HCT116 (cell line): ENCODE data around the gene LYRM4.

Experiments used
- CEBPB ChIP-seq: IDR thresholded peaks from 2 replicates; pipeline ENCODE4 v1.6.1; 2012; ENCODE audit warnings: low read depth
- EZH2 ChIP-seq: fragments of 200-600 bp; sonication (generic); IDR thresholded peaks from 2 replicates; pipeline ENCODE4 v1.6.1; 2017; ENCODE audit warnings: antibody characterized with exemption, mixed run types
- EZH2phosphoT487 ChIP-seq: fragments of 200-600 bp; IDR thresholded peaks from 2 replicates; pipeline ENCODE4 v1.6.1; 2018; ENCODE audit warnings: antibody characterized with exemption, borderline replicate concordance
- JUND ChIP-seq: IDR thresholded peaks from 2 replicates; pipeline ENCODE4 v1.6.1; 2012
- POLR2A ChIP-seq: IDR thresholded peaks from 2 replicates; pipeline ENCODE4 v1.7.0; 2011; ENCODE audit warnings: borderline replicate concordance; ENCODE audit not compliant: insufficient read depth, insufficient read length; ENCODE audit errors: extremely low read depth
- POLR2AphosphoS5 ChIP-seq: IDR thresholded peaks from 2 replicates; pipeline ENCODE4 v1.6.1; 2011; ENCODE audit warnings: mild to moderate bottlenecking, low read depth, low read length, moderate library complexity
- RAD21 ChIP-seq: IDR thresholded peaks from 2 replicates; pipeline ENCODE4 v1.6.1; 2012; ENCODE audit warnings: low read depth, mild to moderate bottlenecking
- SIN3A ChIP-seq: IDR thresholded peaks from 2 replicates; pipeline ENCODE4 v1.6.1; 2012; ENCODE audit warnings: low read depth
- ZFX ChIP-seq: fragments of 450-650 bp; IDR thresholded peaks from 2 replicates; pipeline ENCODE4 v1.6.1; 2017
- TF ChIP-seq, protein P1 (sequence below): IDR thresholded peaks from 2 replicates; pipeline ENCODE4 v1.6.1; 2012
- TF ChIP-seq, protein P2 (sequence below): IDR thresholded peaks from 2 replicates; pipeline ENCODE4 v1.6.1; 2011; ENCODE audit warnings: mild to moderate bottlenecking, low read length, moderate library complexity; ENCODE audit not compliant: insufficient replicate concordance; ENCODE audit errors: extremely low read depth
- TF ChIP-seq, protein P3 (sequence below), 3 experiments: fragments of 200-600 bp in 1 of 3; sonication (generic) in 1 of 3; IDR thresholded peaks in 2 of 3; conservative IDR thresholded peaks in 1 of 3; 2 replicates each; pipeline ENCODE4 v1.5.1; 2012 to 2017; ENCODE audit warnings: low read depth in 2 of 3, low read length in 2 of 3, antibody characterized with exemption in 1 of 3, borderline replicate concordance in 1 of 3, control low read depth in 1 of 3, mild to moderate bottlenecking in 1 of 3, mixed read lengths in 1 of 3, mixed run types in 1 of 3, moderate library complexity in 1 of 3; ENCODE audit not compliant: insufficient read depth in 1 of 3

- no peak for TF ChIP-seq RAD21
- TF ChIP-seq, protein P1, sequence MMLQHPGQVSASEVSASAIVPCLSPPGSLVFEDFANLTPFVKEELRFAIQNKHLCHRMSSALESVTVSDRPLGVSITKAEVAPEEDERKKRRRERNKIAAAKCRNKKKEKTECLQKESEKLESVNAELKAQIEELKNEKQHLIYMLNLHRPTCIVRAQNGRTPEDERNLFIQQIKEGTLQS = no peak
- TF ChIP-seq POLR2AphosphoS5 = no peak
- TF ChIP-seq, protein P2, sequence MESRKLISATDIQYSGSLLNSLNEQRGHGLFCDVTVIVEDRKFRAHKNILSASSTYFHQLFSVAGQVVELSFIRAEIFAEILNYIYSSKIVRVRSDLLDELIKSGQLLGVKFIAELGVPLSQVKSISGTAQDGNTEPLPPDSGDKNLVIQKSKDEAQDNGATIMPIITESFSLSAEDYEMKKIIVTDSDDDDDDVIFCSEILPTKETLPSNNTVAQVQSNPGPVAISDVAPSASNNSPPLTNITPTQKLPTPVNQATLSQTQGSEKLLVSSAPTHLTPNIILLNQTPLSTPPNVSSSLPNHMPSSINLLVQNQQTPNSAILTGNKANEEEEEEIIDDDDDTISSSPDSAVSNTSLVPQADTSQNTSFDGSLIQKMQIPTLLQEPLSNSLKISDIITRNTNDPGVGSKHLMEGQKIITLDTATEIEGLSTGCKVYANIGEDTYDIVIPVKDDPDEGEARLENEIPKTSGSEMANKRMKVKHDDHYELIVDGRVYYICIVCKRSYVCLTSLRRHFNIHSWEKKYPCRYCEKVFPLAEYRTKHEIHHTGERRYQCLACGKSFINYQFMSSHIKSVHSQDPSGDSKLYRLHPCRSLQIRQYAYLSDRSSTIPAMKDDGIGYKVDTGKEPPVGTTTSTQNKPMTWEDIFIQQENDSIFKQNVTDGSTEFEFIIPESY = no peak
- TF ChIP-seq, protein P3, sequence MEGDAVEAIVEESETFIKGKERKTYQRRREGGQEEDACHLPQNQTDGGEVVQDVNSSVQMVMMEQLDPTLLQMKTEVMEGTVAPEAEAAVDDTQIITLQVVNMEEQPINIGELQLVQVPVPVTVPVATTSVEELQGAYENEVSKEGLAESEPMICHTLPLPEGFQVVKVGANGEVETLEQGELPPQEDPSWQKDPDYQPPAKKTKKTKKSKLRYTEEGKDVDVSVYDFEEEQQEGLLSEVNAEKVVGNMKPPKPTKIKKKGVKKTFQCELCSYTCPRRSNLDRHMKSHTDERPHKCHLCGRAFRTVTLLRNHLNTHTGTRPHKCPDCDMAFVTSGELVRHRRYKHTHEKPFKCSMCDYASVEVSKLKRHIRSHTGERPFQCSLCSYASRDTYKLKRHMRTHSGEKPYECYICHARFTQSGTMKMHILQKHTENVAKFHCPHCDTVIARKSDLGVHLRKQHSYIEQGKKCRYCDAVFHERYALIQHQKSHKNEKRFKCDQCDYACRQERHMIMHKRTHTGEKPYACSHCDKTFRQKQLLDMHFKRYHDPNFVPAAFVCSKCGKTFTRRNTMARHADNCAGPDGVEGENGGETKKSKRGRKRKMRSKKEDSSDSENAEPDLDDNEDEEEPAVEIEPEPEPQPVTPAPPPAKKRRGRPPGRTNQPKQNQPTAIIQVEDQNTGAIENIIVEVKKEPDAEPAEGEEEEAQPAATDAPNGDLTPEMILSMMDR (IDR thresholded peaks at IDR 0.05 in 2 of 3, conservative IDR thresholded peaks at IDR 0.05 in 1 of 3; ENCODE audit: borderline replicate concordance in 1 of 3, insufficient read depth in 1 of 3, low read depth in 2 of 3, low read length in 2 of 3) = no peak
- no peak for TF ChIP-seq EZH2
- no peak for TF ChIP-seq JUND
- TF ChIP-seq SIN3A = no peak
- no peak for TF ChIP-seq POLR2A
- no peak for TF ChIP-seq CEBPB
- TF ChIP-seq EZH2phosphoT487 = no peak
- no peak for TF ChIP-seq ZFX
Measured at GRCh38 chr6:5223309-5223708, 37.4 kb downstream of the LYRM4 start.
